ENCODE measurements around the gene IARS2.

IARS2 gene

DNA sequence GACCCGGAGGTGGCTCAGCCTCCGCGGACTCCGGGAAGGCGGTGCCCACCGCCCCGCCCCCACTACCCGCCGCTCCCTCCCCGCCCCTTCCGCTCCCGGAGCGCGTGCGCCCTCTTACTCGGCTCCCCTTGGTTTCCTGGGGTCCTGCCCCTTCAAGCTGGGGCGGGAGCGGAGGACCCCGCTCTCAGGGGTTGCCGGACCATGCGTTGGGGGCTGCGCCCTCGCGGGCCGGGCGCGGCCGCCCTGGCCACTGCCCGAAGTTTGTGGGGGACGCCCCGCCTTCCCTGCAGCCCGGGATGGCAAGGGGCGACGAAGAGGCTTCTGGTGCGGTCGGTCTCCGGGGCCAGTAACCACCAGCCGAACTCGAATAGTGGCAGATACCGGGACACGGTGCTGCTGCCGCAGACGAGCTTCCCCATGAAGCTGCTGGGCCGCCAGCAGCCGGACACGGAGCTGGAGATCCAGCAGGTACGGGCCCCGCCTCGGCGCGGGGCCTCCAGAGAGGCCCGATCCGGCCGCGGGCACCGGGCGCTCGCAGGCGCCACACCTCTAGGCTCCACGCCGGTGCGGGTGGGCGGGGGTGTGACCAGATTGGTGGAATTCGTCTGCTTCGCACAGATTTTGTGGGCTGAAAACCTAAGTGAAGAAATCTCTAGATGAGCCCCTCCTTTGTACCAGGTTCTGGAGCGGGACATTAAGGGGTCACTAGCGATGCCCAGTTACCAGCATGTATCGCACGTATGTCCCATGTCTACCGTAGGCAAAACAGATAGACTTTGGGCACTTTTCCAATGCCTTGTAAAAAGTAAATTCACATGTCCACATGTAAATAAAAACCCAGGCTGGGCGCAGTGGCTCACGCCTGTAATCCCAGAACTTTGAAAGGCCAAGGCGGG lies at the start of gene IARS2:
IARS2 (plus strand) TSS at position 117 of the 896 bp plus-strand sequence; CDS start at position 202, 85 bp downstream.
- peak within 1 kb of the TSS; percentile 84 for H3K4me3 ChIP-seq (ENCODE audit: control insufficient read depth, low read depth, low read length)
- peak; percentile 24 for DNase-seq (ENCODE audit: low read depth)
- TF ChIP-seq CTCF (IDR thresholded peaks at IDR 0.05; ENCODE audit: control insufficient read depth, insufficient read depth, low read depth, low read length, missing control alignments): no peak

- peak overlapping the region; percentile 99 for H3K4me3 ChIP-seq (ENCODE audit: control insufficient read depth, low read depth, low read length)
- no peak for DNase-seq (ENCODE audit: low read depth)
- no peak for TF ChIP-seq CTCF (IDR thresholded peaks at IDR 0.05; ENCODE audit: control insufficient read depth, insufficient read depth, low read depth, low read length, missing control alignments)
These were observed 49.1 kb upstream of the IARS2 start for GRCh38 chr1:220044678-220045355.

DNA sequence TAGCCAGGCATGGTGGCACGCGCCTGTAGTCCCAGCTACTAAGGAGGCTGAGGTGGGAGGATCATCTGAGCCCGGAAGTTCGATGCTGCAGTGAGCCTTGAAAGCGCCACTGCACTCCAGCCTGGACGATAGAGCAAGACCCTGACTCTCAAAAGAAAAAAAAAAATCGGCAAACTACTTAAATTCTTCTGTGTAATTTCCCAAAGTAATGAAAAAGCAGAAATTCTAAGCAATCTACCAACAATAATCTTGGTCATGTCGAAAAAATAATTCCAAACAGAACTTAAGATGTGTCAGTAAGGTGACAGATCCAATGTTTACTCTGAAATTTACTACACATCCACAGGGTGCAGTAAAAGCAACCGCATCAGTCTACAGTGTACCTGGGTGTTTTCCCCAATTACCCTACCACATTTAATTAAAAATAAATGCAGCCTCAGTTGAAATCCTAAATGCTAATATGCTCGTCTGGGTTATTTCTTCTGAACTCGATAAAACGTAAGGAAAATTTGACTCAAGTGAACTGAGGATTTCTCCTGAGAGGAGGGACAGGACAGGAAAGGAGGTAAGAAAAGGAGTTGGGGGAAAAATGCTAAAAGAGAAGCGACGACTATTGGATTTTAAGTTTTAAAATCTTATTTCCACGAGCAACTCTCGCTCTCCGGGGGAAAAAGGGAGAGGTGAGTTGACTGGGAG lies 48.4 kb upstream of the IARS2 start:
- DNase-seq (ENCODE audit: low read depth): no peak
- H3K4me3 ChIP-seq (ENCODE audit: control insufficient read depth, low read depth, low read length): peak overlapping the region; percentile 99
- TF ChIP-seq CTCF (IDR thresholded peaks at IDR 0.05; ENCODE audit: control insufficient read depth, insufficient read depth, low read depth, low read length, missing control alignments): no peak

DNA sequence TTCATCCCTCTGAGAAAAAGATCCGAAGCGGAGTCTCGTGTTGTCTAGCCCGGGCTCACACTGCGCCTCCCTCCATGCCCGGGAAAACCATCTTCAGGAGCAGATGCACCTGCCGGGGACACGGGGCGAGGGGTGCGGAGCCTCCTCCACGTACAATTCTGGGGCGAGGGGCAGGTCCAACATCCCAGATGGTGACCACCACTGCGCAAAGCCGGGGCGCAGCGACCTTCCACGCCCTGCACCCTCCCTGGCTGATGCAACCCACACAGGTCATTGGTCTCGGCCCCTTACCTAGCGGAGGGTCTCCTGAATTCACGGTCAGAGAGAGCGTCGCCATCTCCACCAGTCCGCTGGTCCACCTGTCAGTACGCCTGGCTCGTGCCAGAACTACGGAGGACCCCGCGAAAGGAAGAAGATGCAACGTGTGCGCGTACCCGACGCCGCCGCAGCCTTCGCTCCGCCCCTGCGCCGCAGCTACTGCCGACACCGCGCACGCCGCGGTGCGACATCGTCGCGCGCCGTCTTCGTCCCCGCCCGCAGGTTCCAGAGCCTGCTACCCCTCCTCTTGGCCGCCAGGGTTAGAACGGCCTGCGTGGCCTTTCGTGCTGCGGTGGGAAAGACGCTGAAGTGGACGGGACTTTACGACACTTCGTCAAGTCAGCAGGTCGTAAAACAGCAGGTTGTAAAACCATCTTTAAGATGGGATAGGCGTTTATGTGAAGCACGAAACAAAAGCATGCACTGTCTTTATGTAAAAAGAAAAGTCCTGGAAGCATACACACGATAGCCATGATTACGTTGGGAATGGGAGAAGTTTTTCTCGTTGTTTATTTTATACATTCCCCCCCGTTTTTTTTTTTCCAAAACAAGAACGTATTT lies 47.6 kb upstream of the IARS2 start, which contains the start of gene EPRS1:
EPRS1 (minus strand) TSS at position 454 of the 879 bp plus-strand sequence; CDS start at position 337, 117 bp downstream.
- peak within 1 kb of the TSS; percentile 99 for H3K4me3 ChIP-seq (ENCODE audit: control insufficient read depth, low read depth, low read length)
- DNase-seq (ENCODE audit: low read depth): peak; percentile 97
- peak; percentile 75 for TF ChIP-seq CTCF (IDR thresholded peaks at IDR 0.05; ENCODE audit: control insufficient read depth, insufficient read depth, low read depth, low read length, missing control alignments)

DNA sequence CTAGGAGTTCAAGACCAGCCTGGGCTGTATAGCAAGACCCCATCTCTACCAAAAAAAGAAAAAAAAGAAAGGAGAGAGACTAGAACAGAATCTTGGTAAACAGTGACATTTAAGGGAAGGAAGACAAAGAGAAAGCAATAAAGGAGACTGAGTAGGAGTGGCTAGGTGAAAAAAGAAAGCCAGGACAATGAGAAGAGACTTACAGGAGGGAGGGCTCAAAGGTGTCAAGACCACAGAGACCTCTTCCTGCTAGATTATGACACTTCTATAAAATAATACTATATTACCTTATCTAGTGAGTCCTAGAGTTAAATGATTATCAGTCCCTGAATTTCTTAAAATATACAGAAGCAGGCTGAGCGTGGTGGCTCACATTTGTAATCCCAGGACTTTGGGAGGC lies 37.6 kb upstream of the IARS2 start:
- DNase-seq (ENCODE audit: low read depth): no peak
- no peak for TF ChIP-seq CTCF (IDR thresholded peaks at IDR 0.05; ENCODE audit: control insufficient read depth, insufficient read depth, low read depth, low read length, missing control alignments)
- no peak overlapping the region for H3K4me3 ChIP-seq (ENCODE audit: control insufficient read depth, low read depth, low read length)

Data from AG09309 (cell line).